Inflammatory macrophage (primary cell): Measurements from ENCODE around the gene SLC4A1AP.

Source experiments
- DNase-seq, 2 donors: peaks; one replicate each; pipeline ENCODE4 v3.0.0-alpha.2; 2020 to 2022

SLC4A1AP gene

DNA sequence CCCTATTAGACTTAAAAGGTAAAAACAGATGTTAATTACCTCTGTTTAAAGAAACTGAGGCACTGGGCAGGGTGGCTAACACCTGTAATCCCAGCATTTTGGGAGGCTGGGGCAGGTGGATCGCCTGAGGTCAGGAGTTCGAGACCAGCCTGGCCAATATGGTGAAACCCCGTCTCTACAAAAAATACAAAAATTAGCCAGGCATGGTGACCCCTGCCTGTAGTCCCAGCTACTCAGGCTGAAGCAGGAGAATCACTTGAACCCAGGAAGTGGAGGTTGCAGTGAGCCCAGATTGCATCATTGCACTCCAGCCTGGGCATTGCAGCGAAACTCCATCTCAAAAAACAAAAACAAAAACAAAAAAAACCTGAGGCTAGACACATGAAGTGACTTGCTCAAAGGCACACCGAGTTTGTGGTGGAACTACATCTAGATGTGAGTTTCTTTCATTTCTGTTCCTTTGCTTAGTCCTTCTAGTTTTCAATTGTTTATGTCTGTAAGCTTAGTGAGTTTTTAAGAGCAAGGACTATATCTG is 40.7 kb downstream of the SLC4A1AP start:
- DNase-seq: peak in 1 of 2 donors; percentile 13

DNA sequence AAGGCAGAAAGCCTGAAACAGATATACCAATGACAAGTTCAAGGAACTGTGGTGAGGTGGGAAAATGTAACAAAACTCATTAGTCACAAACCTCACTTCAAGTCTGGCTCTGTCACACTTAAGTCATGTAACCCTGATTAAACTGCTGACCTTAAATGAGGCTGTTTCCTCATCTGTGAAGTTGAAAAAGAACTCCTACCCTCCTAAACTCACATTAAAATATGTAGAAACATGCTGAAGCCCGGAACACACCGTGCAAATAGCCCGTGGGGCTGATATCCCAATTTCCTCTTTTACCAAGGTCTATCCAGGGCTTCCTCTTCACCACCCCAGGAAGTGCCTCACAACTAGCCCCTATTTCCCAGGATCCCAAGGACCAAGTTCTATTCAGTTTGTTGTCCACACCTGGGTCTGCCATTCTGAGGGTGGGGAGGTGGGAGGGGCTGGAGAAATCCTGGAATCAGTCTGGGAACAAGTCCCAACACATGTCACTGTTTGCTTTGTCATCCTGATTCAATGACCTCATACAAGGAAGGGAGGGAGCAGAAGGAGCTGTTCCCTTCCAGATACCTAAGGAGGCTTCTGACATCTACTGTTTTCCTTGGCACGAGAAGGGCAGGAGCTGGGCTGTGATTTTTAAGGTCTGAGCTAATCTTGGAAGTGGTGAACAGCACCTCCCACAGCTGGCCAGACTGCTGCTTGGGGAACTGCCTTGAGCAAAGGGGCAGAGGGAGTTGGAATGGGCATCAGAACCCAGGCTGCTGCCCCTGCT is 42.3 kb downstream of the SLC4A1AP start:
- DNase-seq: peak; percentile 80 to 88

DNA sequence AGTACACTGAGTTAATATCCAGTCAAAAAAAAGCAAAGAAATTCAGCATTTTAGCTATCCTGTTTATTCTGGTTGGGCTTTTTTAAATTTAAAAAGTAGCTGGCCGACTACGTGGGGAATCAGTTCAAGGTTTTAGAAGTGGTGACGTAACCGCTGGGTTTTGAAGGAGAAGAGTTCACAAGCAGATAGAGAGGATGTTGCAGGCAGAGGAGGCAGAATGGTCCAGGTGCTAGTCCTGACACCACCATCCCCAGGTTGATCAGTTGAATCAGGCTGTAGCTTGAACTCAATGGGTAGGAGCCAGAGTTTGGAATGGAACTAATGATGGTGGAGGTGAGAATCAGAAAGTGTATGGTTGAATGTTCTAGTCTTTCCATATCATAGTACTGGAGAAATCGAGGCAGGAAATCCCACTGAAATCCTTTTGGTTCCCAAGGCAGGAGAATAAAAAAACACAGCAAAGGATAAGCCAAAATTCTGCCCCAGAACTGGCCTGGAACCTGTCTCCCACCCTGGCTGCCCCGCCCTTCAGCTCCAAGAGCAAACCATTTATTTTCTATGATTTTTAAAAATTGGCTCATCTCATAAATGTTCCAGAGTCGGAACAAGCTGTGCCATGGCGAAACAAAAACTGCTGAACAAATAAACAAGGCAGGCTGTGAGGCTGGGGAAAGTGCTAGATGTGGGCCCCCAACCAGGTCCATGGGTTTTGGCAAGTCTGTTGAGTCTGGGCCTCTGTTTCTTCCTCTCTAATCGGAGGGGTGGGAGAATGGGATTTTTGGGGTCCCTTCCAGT is 44.0 kb downstream of the SLC4A1AP start:
- no peak for DNase-seq

DNA sequence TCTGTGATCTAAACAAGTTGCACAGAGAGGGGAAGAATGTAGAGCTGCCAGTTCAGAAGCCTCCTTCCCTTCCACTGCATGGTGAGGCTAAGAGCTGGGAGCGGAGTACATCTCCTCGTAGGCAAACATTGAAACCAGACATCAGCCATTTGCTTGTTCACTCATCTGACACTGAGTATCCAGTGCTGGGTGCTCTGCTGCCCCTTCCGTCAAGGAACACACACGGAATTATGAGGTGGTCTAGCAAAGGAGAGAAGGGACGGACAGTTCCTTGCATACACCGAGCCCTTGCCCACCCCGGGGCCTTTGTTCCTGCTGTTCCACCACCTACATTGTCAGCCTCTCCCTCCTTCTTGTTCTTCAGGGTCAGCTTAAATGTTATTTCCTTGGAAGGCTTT is 44.6 kb downstream of the SLC4A1AP start:
- no peak for DNase-seq

DNA sequence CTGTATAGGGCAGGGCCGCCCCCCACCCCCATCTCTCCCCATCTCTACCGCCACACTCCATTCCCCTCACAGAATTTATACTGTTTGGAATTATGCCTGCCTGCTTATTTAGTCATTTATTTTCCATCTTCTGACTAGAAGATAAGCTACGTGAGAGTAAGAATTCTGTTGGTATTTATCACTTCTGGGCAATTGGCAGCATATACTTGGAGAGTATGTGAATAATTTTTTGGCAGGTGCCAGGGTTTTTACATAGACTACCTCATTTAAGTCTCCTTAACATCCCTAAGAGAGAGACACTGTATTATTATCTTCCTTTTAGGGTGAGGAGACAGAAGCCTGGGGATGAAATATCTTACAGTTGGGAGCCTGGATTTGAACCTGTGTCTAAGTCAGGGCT is 45.0 kb downstream of the SLC4A1AP start:
- no peak for DNase-seq

DNA sequence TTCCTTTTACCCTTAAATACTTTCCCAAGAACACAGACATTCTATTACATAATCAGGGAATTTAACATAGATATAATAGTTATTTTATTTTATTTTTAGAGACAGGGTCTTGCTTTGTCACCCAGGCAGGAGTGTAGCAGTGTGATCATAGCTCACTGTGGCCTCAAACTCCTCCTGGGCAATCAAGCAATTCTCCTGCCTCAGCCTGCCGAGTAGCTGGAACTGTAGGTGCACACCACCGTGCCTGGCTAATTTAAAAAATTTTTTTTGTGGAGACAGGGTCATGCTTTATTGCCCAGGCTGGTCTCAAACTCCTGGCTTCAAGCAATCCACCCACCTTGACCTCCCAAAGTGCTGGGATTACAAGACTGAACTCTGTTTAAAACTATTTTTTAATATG is 45.6 kb downstream of the SLC4A1AP start:
- no peak for DNase-seq

DNA sequence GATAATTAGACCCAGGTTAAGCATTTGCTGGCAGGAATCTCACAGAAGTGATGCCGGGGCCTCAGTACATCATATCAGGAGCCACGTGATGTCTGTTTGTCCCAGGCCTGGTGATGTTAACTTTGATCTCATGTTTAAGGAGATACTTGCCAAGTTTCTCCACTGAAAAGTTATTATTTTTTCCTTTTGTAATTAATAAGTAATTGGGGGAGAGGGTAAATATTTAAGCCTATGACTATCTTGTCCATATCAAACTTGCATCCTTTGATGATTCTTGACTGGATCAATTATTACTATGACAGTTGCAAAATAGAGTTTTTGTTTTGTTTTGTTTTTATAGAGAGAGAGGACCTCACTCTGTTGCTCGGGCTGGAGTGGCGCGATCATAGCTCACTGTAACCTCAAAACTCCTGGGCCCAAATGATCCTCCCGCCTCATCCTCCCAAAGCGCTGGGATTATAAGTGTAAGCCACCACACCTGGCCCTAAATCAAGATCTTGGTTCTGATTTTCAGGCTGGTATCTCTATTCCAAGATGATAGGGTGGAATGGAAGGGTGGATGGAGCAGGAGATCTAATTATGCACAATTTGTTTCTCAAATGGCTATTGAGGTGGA is 46.4 kb downstream of the SLC4A1AP start:
- no peak for DNase-seq

DNA sequence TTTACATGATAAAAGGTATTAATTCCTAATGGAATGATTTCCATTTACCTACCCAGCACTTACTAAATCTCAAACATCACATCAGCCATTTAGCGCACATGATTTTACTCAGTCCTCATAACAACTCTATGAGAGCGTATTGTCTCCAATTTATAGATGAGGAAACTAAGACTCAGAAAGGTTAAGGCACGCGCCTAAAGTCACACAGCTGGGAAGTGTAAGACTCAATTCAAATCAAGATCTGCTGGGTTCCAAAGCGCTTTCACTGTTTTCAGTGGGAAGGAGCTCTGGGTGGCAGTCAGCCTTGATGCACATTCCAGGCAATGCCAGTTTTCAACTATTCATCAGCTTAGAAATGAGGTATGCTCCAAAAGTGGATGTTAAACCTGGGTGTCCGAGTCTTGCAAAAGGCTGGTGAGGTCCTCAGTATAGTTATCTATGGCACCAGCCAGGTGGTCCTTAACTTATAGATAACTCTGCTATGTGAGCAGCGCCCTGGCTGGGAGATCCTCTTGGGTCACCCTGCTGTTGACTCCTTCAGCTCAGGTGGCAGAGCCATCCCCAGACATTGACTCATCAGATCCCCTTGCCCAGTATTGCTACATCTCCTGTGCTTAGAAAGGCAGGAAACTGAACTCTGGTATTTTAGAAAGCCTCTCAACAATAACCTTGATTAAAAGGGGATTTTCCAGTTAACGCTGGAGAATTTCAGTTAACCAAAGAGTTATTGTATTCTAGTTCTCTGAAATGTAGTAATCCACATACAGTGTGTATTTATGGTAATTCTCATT is 47.1 kb downstream of the SLC4A1AP start:
- no peak for DNase-seq

DNA sequence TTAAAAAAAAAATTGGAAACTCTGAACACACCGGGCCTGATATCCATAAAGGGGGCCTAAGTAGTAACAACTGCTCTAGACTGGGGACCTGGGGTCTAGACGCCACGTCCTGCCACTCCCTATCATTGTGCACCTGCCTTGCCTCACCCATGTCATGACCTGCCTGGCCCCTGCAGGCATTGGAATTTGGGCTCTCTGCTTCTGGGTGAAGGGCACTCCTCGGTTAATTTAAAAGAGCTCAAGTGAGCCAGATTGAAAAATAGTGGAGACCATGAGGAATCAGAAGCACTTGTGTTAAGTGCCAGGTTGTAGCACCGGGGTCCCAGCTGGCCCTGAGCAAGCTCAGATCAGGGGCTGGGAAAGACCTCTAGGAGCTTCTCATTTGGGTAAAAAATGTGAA is 48.1 kb downstream of the SLC4A1AP start:
- DNase-seq: no peak

DNA sequence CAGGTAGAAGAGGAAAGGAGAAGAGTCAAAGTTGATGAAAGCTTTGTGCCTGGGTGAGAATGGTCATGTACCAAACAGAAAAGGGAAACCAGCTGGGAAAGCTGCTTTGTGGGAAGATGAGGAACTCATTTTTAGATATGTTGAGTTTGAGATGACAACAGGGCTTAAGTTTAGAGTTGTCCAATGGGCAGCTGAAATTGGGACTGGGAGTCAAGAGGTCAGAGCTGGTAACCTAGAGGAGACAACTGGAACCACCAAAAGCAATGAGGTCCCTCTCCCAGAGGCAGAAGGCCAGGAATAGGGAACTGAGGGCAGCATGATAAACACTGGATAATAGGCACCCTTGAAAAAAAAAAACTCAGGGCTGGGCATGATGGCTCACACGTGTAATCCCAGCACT is 48.8 kb downstream of the SLC4A1AP start:
- peak; percentile 40 to 69 for DNase-seq

DNA sequence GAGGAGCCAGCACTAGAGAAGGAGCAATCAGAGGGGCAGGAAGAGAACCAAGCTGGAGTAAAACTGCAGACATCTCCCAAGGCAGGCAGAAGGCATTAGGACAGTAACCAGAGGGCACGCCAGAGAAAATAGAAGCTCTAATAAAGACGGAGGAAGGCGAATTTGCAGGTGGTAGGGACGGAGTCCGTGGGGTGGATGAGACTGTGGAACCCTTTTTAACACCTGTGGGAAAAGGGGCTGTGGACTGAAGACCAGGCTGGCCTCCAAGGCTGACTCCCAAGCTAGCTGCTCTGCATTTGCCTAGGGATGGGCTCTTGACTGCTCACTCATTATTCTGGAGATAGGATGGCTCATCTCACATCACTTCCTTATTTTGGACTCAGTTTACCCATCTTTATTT is 49.5 kb downstream of the SLC4A1AP start:
- no peak for DNase-seq

DNA sequence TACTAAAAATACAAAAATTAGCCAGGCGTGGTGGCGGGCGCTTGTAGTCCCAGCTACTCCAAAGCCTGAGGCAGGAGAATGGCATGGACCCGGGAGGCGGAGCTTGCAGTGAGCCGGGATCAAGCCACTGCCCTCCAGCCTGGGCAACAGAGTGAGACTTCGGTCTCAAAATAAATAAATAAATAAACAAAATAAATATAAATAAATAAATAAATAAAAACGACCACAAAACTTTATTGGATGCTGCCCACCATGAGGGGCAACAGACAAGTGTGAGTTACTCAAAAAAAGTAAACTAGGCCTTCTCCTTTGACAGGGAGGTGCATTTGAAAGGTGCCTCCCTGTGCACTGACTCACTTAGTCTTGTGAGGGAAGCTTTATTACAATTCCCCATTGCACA is 50.4 kb downstream of the SLC4A1AP start:
- DNase-seq: no peak

DNA sequence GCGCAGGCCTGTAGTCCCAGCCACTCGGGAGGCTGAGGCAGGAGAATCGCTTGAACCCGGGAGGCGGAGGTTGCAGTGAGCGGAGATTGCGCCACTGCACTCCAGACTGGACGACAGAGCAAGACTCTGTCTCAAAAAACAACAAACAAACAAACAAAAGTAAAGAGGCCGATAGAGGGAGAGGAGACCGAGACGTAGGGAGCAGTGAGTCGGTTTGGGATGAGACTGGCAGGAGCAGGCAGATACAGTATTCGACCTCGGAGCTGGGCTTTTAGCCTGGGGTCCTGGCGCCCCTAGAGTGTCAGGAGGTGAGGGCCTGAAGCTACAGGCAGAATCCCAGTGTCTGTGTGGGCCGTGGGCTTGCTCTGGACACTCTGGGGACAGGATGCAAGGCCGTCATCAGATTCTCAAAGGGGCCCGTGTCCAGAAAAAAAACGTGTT is 51.2 kb downstream of the SLC4A1AP start:
- no peak for DNase-seq

DNA sequence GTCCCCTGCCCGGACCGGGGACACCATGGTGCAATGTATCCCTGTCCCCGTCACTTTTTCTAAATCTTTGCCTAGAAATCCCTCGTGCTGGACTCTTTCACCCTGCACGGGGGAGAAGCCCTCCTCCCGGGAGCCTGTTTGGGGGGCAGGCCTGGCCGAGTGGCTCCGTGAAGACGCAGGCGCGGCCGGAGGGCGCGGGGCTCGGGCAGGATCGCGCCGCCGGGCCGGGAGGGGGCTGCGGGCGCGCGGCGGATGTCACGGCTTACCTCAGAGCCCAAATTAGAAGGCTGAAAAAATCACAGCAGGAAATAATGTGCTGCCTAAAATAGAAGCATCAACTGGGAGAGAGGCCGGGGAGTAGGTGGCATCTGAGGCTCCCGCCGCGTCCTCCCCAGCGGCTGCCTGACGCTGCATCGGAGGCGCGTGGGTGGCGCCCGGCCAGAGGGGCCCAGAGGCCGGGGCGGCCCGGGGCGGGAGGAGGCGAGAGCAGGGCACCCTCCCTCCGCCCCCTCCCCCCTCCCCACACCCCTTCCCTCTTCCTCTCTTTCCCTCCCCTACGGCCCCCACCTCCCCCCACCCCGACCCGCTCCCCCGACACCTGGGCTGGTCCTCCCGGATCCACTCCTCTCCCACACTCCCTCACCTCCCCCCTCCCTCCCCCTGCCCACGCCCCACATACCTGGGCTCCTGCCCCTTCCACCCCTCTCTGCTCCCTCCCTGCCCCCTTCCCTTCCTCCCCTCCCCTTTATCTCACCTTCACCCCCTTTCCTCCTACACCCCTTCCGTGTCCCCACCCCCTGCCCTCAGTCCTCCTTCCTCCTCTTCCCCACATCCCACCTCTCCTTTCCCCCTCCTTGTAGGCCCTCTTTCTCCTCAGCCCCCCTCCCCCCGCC is 51.9 kb downstream of the SLC4A1AP start:
- peak; percentile 53 to 91 for DNase-seq

DNA sequence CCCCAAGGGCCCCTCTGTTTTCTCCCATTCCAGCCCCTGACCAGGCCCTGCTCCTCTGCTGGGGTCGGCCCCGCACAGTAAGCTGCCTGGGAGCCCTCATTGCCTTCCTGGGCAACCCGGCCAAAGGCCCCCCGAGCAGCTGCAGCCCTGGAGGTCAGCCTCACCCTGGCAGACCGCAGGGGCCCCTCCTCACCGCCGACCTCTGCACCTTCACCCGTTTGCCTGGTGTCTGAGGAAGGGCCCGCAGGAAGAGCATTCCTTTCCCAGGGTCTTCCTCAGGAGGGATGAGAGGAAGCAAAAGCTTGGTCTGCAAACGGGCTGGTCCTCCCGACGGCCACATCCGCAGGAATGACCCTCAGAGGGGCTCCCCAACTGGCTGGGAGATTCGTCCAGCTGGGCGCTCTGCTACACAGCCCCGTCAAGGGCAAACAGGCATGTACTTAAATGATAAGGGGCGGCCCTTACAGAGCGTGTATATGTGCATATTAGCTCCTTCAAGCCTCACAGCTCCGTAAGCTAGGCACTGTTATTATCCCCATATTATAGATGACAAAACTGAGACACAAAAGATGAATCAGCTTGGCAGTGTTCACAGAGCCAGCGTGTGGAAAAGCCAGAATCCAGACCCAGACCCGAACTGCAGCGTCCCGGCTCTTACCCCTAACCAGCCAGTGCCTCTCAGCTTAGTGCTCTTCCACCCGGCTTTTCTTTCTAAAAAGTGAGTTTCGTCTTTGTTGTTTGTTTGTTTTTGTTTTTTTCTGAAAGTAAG is 52.8 kb downstream of the SLC4A1AP start:
- DNase-seq: peak in 1 of 2 donors; percentile 6

DNA sequence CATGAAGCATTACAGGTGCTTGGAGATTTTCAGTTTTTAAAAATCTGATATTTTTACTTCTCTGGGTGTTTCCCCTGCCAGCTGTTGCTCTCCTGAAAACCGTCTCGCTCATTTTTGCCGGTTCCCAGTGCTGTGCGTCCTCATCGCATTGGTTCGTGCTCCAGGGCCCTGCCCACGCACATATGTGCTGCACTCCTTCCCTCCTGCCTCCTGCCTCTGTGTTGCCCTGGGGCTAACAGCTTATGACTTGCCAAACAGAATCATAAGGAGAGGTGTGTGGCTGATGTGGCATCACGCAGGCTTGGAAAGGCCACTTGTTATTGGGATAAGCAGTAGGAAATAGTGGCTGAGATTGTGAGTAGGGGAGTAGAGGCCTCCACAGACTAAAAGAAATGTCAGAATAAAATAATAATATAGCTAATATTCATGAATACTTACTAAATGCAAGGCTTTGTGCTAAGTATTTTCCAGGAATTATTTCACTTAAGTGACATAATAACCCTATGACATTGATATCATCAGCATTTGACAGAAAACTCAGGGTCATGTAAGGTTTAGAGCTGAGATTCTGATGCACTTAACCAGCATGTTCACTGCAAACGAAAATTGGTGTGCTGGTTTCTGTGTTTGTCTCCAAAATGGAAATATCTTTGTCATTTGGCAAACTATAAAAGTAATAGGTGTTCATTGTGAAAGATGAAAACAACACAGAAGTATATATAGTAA is 53.5 kb downstream of the SLC4A1AP start:
- peak; percentile 66 to 84 for DNase-seq

DNA sequence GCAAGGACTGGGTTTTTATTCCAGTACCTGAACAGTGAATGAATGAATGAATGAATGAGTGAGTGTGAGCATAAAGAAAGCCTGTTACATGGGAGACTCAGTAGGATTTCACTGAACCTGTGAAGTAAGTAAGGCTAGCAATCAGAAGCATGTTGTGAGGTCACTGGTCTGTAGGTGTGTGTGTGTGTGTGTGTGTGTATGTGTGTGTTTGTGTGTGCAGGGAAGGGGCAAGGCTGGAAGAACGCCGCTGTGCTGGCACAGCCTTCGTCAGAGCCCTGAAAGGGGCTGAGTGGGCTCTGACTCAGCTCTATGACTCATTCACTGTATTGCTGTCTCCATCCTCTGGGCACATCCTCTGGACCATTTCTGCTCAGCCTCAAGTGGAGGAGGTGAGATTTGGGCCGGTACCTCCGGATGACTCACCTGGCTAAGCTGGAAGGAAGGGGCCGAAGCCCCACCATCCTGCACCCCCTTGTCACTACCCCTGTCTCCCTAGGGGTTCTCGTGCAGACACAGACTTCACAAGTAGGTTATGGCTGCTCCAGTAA is 56.4 kb downstream of the SLC4A1AP start:
- peak; percentile 49 to 85 for DNase-seq

DNA sequence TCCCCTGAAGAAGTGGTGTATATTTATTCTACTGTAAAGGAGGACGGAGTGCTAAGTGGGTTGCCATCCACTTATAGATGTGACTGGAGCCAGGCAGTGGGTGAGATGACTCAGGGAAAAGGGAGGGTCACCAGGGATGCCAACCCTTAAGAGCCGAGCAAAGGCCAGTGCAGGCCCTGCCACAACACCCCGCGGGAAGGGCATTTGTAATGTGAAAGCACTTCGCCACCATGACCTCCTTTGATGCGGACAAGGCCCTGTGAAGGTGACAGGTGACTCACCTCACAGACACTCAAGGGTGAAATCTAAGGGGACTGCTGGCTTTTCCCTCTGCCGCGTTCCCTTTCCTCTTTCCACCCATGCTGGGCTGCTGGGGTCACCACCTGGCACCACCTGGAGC is 57.6 kb downstream of the SLC4A1AP start:
- DNase-seq: peak in 1 of 2 donors; percentile 15

DNA sequence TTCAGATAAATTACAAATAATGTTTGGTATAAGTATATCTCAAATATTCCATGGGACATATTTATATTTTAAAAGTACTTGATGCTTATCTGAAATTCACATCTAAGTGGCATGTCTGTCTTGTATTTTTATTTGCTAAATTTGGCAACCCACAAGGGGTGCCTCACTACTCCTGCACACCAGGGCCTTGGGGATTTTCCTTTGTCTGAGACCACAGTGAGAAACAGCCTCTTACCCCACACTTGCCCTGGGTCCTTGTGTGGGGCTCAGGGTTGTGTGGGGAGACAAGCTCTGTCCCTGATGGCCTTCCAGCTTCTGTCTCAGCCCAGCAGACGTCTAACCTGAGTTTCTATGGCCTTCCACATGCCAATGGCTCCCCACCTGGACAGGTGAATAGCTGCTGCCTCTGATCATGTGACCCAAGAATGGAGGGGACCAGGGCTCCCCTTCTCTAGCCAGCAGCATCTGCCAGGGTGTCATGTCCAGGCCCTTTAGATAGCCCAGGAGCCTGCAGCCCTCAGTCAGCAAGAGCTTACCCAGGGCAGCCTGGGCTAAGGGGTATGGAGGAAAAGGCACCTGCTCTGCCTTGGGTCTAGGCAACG is 58.3 kb downstream of the SLC4A1AP start:
- no peak for DNase-seq
